H1 (cell line): ENCODE data around the gene SESN1. TPM values are rescaled to one million over a fixed set of nuclear protein-coding genes. Genes with fewer than 3 reads are reported as not detected.

Experiments used
- CTCF ChIA-PET: fragments of 300-600 bp; sonication (Branson Sonifier 250); formaldehyde crosslinking; loops from one replicate; lab custom pipeline; 2021; ENCODE audit not compliant: partially characterized antibody; lab: Charles Lee
- POLR2A ChIA-PET: fragments of 300-600 bp; sonication (Branson Sonifier 250); formaldehyde crosslinking; loops from one replicate; lab custom pipeline; 2021; ENCODE audit warnings: inconsistent platforms; ENCODE audit not compliant: partially characterized antibody; lab: Charles Lee
- DNase-seq, 2 experiments: peaks; one replicate each; pipeline versions ENCODE4 v3.0.0 to v3.0.0-alpha.2; 2010 to 2022; ENCODE audit warnings: low spot score in 2 of 2, low read depth in 1 of 2, mixed read lengths in 1 of 2
- FAIRE-seq: peaks from 2 replicates; lab custom pipeline; 2011; peaks lifted over from hg19 to GRCh38; lab: Jason Lieb, UNC
- H2AFZ ChIP-seq: 2 replicates; pipeline ENCODE4 v1.8.1; 2012; ENCODE audit warnings: low read length, inconsistent platforms
- H2AK5ac ChIP-seq: 2 replicates; pipeline ENCODE4 v1.6.1; 2013; ENCODE audit warnings: low read depth, low read length
- H2BK120ac ChIP-seq: replicated peaks from 2 replicates; pipeline ENCODE3; 2013; ENCODE audit warnings: low read depth, low read length, inconsistent platforms
- H2BK12ac ChIP-seq: 2 replicates; pipeline ENCODE4 v1.6.1; 2013; ENCODE audit warnings: low read depth, low read length
- H2BK15ac ChIP-seq: 2 replicates; pipeline ENCODE4 v1.6.1; 2013; ENCODE audit warnings: low read length
- H2BK20ac ChIP-seq: 2 replicates; pipeline ENCODE4 v1.6.1; 2013; ENCODE audit warnings: low read length
- H2BK5ac ChIP-seq: 2 replicates; pipeline ENCODE4 v1.6.1; 2013; ENCODE audit warnings: low read depth, low read length
- H3K14ac ChIP-seq: 2 replicates; pipeline ENCODE4 v1.6.1; 2013; ENCODE audit warnings: inconsistent platforms; ENCODE audit not compliant: insufficient read length
- H3K18ac ChIP-seq: 2 replicates; pipeline ENCODE4 v1.6.1; 2013; ENCODE audit warnings: low read length; ENCODE audit errors: extremely low read depth
- H3K23ac ChIP-seq: 2 replicates; pipeline ENCODE4 v1.6.1; 2013; ENCODE audit warnings: inconsistent platforms; ENCODE audit not compliant: insufficient read length
- H3K23me2 ChIP-seq: 2 replicates; pipeline ENCODE4 v1.6.1; 2013; ENCODE audit warnings: low read depth, low read length
- H3K27ac ChIP-seq: 2 replicates; pipeline ENCODE4 v1.6.1; 2011; ENCODE audit warnings: low read depth, low read length, inconsistent platforms
- H3K27me3 ChIP-seq, 4 experiments: replicated peaks in 1 of 4; 1 replicate in 1 of 4; 2 replicates in 3 of 4; pipeline versions ENCODE4 v1.6.1 to v1.8.1; 2011 to 2013; ENCODE audit warnings: low read length in 3 of 4, mild to moderate bottlenecking in 3 of 4, inconsistent platforms in 2 of 4, mixed read lengths in 2 of 4, moderate library complexity in 1 of 4; ENCODE audit not compliant: control insufficient read depth in 3 of 4, insufficient read depth in 3 of 4; ENCODE audit errors: extremely low read depth in 1 of 4
- H3K36me3 ChIP-seq, 4 experiments: 2 replicates each; pipeline versions ENCODE4 v1.6.1 to v1.8.1; 2011 to 2013; ENCODE audit warnings: mild to moderate bottlenecking in 4 of 4, low read length in 3 of 4, moderate library complexity in 2 of 4, control low read depth in 1 of 4, inconsistent platforms in 1 of 4; ENCODE audit not compliant: insufficient read depth in 4 of 4, control insufficient read depth in 2 of 4
- H3K4ac ChIP-seq: replicated peaks from 2 replicates; pipeline ENCODE3; 2013; ENCODE audit warnings: low read length, low read depth, mixed read lengths, inconsistent platforms; ENCODE audit not compliant: insufficient read length
- H3K4me1 ChIP-seq, 4 experiments: replicated peaks in 1 of 4; 1 replicate in 1 of 4; 2 replicates in 3 of 4; pipeline versions ENCODE4 v1.6.1 to v1.8.1; 2011 to 2013; ENCODE audit warnings: low read length in 3 of 4, inconsistent platforms in 2 of 4, mixed read lengths in 1 of 4; ENCODE audit not compliant: insufficient read depth in 4 of 4, control insufficient read depth in 3 of 4
- H3K4me2 ChIP-seq, 2 experiments: 2 replicates each; pipeline versions ENCODE4 v1.6.1 to v1.8.1; 2011 to 2013; ENCODE audit warnings: low read depth in 2 of 2, low read length in 2 of 2, control low read depth in 1 of 2, inconsistent platforms in 1 of 2, mild to moderate bottlenecking in 1 of 2; ENCODE audit not compliant: insufficient read depth in 1 of 2
- H3K4me3 ChIP-seq, 4 experiments: fragments of 200-600, 300-600 bp in 1 of 4; sonication (generic), shearing (Covaris generic), sonication (Bioruptor Twin) in 1 of 4; 2 replicates each; pipeline versions ENCODE4 v1.5.1 to v1.8.1; 2011 to 2016; ENCODE audit warnings: low read length in 4 of 4, low read depth in 3 of 4, control low read depth in 2 of 4, inconsistent platforms in 2 of 4, mild to moderate bottlenecking in 2 of 4, mixed read lengths in 1 of 4, moderate library complexity in 1 of 4; ENCODE audit not compliant: insufficient read depth in 2 of 4; ENCODE audit errors: extremely low read depth in 1 of 4
- H3K56ac ChIP-seq: replicated peaks from 2 replicates; pipeline ENCODE3; 2013; ENCODE audit warnings: low read depth, mild to moderate bottlenecking, mixed read lengths, low read length, inconsistent platforms; ENCODE audit not compliant: insufficient read length
- H3K79me1 ChIP-seq: 2 replicates; pipeline ENCODE4 v1.6.1; 2013; ENCODE audit warnings: low read depth, low read length, control low read depth
- H3K79me2 ChIP-seq, 2 experiments: 2 replicates each; pipeline versions ENCODE4 v1.6.1 to v1.8.1; 2012 to 2013; ENCODE audit warnings: low read length in 2 of 2, mild to moderate bottlenecking in 2 of 2, inconsistent platforms in 1 of 2; ENCODE audit not compliant: insufficient read depth in 2 of 2, control insufficient read depth in 1 of 2
- H3K9ac ChIP-seq, 4 experiments: replicated peaks in 1 of 4; 1 replicate in 1 of 4; 2 replicates in 3 of 4; pipeline versions ENCODE4 v1.6.1 to v1.8.1; 2011 to 2013; ENCODE audit warnings: low read depth in 3 of 4, low read length in 3 of 4, control low read depth in 2 of 4, mild to moderate bottlenecking in 2 of 4, moderate library complexity in 2 of 4, inconsistent platforms in 1 of 4; ENCODE audit errors: extremely low read depth in 1 of 4
- H3K9me3 ChIP-seq, 2 experiments: 2 replicates each; pipeline versions ENCODE4 v1.6.1 to v1.8.1; 2012 to 2013; ENCODE audit warnings: mild to moderate bottlenecking in 2 of 2, moderate library complexity in 2 of 2, control low read depth in 1 of 2, inconsistent platforms in 1 of 2, low read depth in 1 of 2, low read length in 1 of 2, mixed read lengths in 1 of 2; ENCODE audit not compliant: insufficient read depth in 2 of 2
- H4K20me1 ChIP-seq, 2 experiments: replicated peaks in 1 of 2; 2 replicates each; pipeline versions ENCODE3 to v1.8.1; 2011 to 2013; ENCODE audit warnings: inconsistent platforms in 2 of 2, low read length in 2 of 2, mild to moderate bottlenecking in 1 of 2; ENCODE audit not compliant: insufficient read depth in 2 of 2, control insufficient read depth in 1 of 2
- H4K5ac ChIP-seq: 2 replicates; pipeline ENCODE4 v1.6.1; 2013; ENCODE audit warnings: low read length, low read depth, mixed read lengths, inconsistent platforms; ENCODE audit not compliant: insufficient read length
- H4K8ac ChIP-seq: 2 replicates; pipeline ENCODE4 v1.8.0; 2013; ENCODE audit warnings: mild to moderate bottlenecking, moderate library complexity, low read length, inconsistent platforms; ENCODE audit not compliant: insufficient read depth; ENCODE audit errors: extremely low read depth
- H4K91ac ChIP-seq: replicated peaks from 2 replicates; pipeline ENCODE3; 2013; ENCODE audit warnings: low read length, mixed read lengths, inconsistent platforms; ENCODE audit not compliant: insufficient read length
- GTF2F1 ChIP-seq: IDR thresholded peaks from 2 replicates; pipeline ENCODE4 v1.6.1; 2012; ENCODE audit warnings: low read depth, low read length, improper control_type of control experiment, borderline replicate concordance
- KDM1A ChIP-seq: fragments of 200-600, 300-600 bp; sonication (generic); IDR thresholded peaks from 2 replicates; pipeline ENCODE4 v1.7.1; 2016; ENCODE audit warnings: mild to moderate bottlenecking, low read length, borderline replicate concordance
- RXRA ChIP-seq: IDR thresholded peaks from 2 replicates; pipeline ENCODE4 v1.6.1; 2011; ENCODE audit warnings: low read depth, mild to moderate bottlenecking, low read length, moderate library complexity; ENCODE audit not compliant: insufficient read depth
- SP4 ChIP-seq: IDR thresholded peaks from 2 replicates; pipeline ENCODE4 v1.6.1; 2012; ENCODE audit warnings: low read length, inconsistent platforms
- TBP ChIP-seq: IDR thresholded peaks from 2 replicates; pipeline ENCODE4 v1.6.1; 2011; ENCODE audit warnings: low read depth, low read length, improper control_type of control experiment
- TEAD4 ChIP-seq: IDR thresholded peaks from 2 replicates; pipeline ENCODE4 v1.6.1; 2012; ENCODE audit warnings: low read depth, low read length, inconsistent platforms, mixed read lengths
- polyA plus RNA-seq, 7 experiments: library from polyadenylated mRNA; depleted of rRNA in 3 of 7; stranded (reverse) in 5 of 7; unstranded in 2 of 7; fragments of >200 nt in 5 of 7; fragments of 200-250 nt in 2 of 7; gene quantifications; 1 replicate in 5 of 7; 2 replicates in 1 of 7; 4 replicates in 1 of 7; pipeline versions ENCODE4 v1.2.1 to v1.2.3, GENCODE V29; 2011 to 2013; ENCODE audit warnings: missing spikeins in 2 of 7, mixed read lengths in 2 of 7
- total RNA-seq: library from RNA; stranded (reverse); fragmentation: NEBNext Ultra II Directional; extraction: Animal tissue kit (Norgen Biotek cat#: 25700); gene quantifications from 2 replicates; pipeline ENCODE4 v1.2.1, GENCODE V29; 2021

Gene SESN1
- total and polyA plus RNA-seq, 2 of the 8 experiments (the other 6 are each of a cell fraction or from before 2014, with no cell fraction given), result 12.8 to 15.6 TPM

- no peak for FAIRE-seq
These were observed 66.7 kb downstream of the SESN1 start for GRCh38 chr6:109027964-109028363.

More at GRCh38 chr6:109027964-109028363, 66.7 kb downstream of the SESN1 start:
- Histone ChIP-seq H4K91ac (no peak overlapping the region), H3K4me2 (no peak overlapping the region), H4K5ac (no peak overlapping the region), H3K27me3 (no peaks in the 10 kb centered on the region), H2BK120ac (no peak overlapping the region), H4K20me1 (no peaks in the 10 kb centered on the region), H3K23ac (no peak overlapping the region), H4K8ac (no peak overlapping the region), H3K79me2 (no peaks in the 10 kb centered on the region), H2AK5ac (no peak overlapping the region), H3K18ac (no peak overlapping the region), H3K9ac (no peak overlapping the region), H3K9me3 (no peaks in the 10 kb centered on the region), H2BK12ac (no peak overlapping the region), H3K56ac (no peak overlapping the region), H3K23me2 (no peaks in the 10 kb centered on the region), H3K4me3 (no peak overlapping the region), H2BK15ac (no peak overlapping the region), H3K14ac (no peak overlapping the region), H3K36me3 (no peaks in the 10 kb centered on the region), H2AFZ (no peak overlapping the region), H2BK5ac (no peak overlapping the region), H3K4ac (no peak overlapping the region), H3K79me1 (no peaks in the 10 kb centered on the region), H2BK20ac (no peak overlapping the region), H3K27ac (no peak overlapping the region), H3K4me1 (no peaks in the 10 kb centered on the region)
- no peak for TF ChIP-seq TEAD4
- TF ChIP-seq TBP, result no peak
- no peak for TF ChIP-seq GTF2F1
- no peak for TF ChIP-seq KDM1A
- TF ChIP-seq RXRA, result no peak
- TF ChIP-seq SP4, result no peak
- DNase-seq, result no peak
- ChIA-PET CTCF (no interaction called here), POLR2A (no interaction called here)
